Measurements from ENCODE around the gene WDR18.

GRCh38 chr19:964116-964520 is 20.0 kb upstream of the WDR18 start:
- TF ChIP-seq CTCF (IDR thresholded peaks at IDR 0.05; ENCODE audit: low read length) (no peak), EZH2phosphoT487 (IDR thresholded peaks at IDR 0.05; ENCODE audit: low read length) (no peak), EZH2 (optimal IDR thresholded peaks at IDR 0.05; ENCODE audit: low read depth, low read length) (no peak)

Measured in MM.1S (cell line).